ENCODE data around the gene SIVA1.
"Not testable (repeated sequence)": the region's sequence is repeated elsewhere in the genome, so short reads cannot be mapped to it uniquely, and the experiment has no call there.

Gene SIVA1

DNA sequence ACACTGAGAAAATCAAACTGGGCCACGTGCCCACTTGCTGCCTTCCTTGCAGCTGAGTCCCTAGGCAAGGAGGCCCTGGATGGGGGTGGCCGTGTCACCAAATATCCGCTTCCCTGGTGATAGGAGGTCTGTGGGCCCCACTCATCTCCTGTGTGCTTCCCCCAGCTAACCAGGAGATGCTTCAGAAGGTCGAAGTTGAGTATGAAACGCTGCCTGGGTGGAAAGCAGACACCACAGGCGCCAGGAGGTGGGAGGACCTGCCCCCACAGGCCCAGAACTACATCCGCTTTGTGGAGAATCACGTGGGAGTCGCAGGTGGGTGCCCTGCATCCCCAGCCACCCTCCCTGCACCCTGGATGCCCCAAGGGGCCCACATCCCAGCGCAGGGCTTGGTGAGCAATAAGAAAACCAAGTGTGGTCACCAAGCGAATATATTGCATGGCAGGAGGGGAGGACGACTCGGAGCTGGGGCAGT, 6.8 kb upstream of the SIVA1 start:
- TF ChIP-seq ZNF274 (IDR thresholded peaks at IDR 0.05; ENCODE audit: low read depth, low read length) = no peak
- H3K4me3 ChIP-seq (ENCODE audit: low read length) = no peak overlapping the region

DNA sequence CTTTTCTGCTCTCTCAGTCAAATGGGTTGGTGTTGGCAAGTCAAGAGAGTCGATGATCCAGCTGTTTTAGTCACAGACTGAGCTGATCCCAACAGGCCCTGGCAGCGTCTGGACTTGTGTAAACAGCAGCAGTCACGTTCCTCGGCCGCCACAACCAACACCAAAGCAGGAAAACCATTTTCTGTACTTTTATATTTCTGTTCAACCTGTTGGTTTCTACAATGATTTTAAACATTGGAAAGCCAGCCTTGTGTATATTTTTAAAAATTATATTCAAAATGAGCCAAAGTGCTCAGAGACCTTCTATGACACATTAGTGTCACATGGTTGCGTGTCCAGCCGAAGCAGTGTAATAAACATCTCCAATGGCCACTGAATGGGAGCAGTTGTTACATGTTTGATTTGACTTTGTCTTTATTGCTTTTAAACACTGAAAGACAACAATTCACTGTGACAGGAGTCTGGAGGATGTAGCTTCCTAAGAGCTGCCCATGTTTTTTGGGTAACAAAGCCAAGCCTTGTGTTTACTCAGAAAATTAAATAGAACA, 5.9 kb upstream of the SIVA1 start:
- H3K4me3 ChIP-seq (ENCODE audit: low read length) = no peak overlapping the region
- TF ChIP-seq ZNF274 (IDR thresholded peaks at IDR 0.05; ENCODE audit: low read depth, low read length) = no peak

DNA sequence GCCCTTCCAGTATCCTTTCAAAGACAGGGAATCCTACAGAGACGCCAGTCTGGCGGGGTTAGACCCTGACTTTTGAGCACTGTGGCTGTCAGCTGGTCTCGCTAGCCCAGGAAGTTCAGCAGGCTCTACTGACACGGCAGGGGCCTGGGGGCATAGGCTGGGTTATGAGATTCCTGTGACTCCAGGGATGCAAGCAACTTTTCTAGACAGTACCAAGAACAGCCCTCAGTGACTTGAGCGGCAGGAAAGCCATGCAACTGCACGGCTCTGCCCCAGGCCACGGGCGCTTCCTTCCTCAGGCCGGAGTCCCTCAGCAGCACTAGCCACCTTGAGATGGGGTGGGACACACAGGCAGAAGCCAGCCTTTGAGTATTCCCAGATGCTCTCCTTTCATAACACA, 5.1 kb upstream of the SIVA1 start:
- no peak overlapping the region for H3K4me3 ChIP-seq (ENCODE audit: low read length)
- TF ChIP-seq ZNF274 (IDR thresholded peaks at IDR 0.05; ENCODE audit: low read depth, low read length) = no peak

DNA sequence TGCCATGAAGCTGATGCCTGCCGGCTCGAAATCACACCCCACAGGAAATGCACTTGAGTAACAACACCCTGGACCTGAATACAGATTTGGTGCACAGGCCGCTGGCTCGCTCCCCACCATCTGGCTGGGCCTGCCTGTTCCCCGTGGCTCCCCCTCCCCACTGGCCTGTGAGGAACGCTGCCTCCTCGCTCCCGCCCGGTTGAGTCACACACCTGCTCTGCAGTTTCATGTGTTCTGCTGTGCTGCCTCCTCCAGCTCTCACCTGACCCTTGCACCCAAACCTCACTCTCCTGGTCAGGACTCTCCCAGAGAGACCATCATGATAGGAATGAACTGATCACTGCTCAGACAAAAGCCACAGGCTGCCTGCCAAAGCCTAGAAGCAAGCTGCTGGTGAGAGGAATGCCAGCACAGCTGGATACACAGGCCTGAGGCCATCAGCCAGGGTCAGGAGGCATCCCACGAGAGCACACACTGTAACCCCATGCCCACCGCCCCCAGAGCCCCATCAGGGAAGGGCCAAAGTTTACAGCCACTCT, 3.8 kb upstream of the SIVA1 start:
- no peak overlapping the region for H3K4me3 ChIP-seq (ENCODE audit: low read length)
- no peak for TF ChIP-seq ZNF274 (IDR thresholded peaks at IDR 0.05; ENCODE audit: low read depth, low read length)

DNA sequence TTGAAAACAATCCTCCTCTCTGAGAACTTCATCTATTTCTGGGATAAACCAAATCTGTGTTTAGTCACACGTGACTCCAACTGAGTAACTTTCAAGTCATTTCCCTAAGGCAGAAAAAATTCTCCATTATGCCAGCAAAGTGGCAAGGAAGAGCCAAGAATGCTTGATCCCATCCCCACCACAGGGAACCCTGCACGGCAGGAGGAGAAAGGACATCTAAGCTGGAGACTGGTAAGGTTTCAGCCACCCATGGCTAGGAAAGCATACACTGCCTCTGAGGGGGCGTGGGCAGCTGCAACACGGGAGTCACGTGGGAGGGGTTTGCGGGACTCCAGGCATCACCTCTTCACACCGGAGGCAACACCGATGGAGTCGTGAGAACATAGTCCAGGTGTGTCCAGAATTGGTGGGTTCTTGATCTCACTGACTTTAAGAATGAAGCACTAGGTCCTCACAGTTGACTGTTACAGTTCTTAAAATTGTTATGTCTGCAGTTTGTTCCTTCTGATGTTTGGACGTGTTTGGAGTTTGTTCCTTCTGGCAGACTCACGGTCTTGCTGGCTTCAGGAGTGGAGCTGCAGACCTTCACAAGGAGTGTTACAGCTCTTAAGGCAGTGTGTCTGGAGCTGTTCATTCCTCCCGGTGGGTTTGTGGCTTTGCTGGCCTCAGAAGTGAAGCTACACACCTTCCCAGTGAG, 2.7 kb upstream of the SIVA1 start:
- H3K4me3 ChIP-seq (ENCODE audit: low read length) = no peak overlapping the region
- TF ChIP-seq ZNF274 (IDR thresholded peaks at IDR 0.05; ENCODE audit: low read depth, low read length) = no peak

DNA sequence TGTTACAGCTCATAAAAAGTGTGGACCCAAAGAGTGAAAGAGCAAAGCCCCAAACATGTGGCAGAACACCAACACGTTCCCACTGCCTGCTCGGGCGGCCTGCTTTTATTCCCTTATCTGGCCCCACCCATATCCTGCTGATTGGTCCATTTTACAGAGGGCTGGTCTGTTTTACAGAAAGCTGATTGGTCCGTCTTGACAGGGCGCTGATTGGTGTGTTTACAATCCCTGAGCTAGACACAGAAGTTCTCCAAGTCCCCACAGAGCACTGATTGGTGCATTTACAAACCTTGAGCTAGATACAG, 2.2 kb upstream of the SIVA1 start:
- H3K4me3 ChIP-seq (ENCODE audit: low read length) = not testable (repeated sequence)

DNA sequence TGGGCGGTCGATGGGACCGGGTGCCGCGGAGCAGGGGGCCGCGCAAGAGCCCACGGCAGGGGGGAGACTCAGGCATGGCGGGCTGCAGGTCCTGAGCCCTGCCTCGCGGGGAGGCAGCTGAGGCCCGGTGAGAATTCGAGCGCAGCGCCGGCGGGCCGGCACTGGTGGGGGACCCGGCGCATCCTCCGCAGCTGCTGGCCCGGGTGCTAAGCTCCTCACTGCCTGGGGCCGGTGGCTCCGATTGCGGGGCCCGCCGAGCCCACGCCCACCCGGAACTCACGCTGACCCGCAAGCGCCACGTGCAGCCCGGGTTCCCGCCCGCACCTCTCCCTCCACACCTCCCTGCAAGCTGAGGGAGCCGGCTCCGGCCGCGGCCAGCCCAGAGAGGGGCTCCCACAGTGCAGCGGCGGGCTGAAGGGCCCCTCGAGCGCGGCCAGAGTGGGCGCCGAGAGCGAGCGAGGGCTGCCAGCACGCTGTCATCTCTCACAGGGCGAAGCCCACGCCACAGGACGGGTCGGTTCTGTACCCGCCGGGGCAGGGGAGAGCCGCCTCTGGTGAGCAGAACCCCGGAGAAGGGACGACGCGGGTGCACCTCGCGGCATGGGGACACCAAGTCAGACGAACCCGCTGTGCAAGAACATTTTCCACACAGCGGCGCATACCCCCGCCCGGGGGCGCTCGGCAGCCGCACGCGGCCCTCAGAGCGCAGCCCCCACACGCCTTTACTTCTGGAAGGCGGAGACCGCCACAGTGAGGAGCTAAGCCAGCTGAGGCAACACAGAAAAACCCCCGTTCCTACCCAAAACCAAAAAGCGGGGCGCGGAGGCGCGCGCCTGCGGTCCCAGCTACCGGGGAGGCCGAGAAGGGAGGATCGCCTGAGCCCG, 1.2 kb upstream of the SIVA1 start:
- no peak for TF ChIP-seq ZNF274 (IDR thresholded peaks at IDR 0.05; ENCODE audit: low read depth, low read length)

DNA sequence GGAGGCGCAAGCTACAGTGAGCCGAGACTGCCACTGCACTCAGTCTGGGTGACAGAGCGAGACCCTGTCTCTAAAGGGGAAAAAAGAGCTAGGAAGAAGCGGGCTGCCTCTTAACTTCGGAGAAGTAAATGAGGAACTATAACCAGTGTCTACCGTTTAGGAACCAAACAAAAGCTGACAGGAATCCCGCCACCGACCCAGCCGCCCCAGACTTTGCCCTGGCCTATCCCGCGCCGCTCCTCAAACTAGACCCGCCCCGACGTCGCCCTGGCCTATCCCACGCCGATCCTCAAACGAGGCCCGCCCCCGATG, 568 bp upstream of the SIVA1 start:
- H3K4me3 ChIP-seq (ENCODE audit: low read length) = peak overlapping the region; percentile 70; the same call in 1 of the 2 replicates
- no peak for TF ChIP-seq ZNF274 (IDR thresholded peaks at IDR 0.05; ENCODE audit: low read depth, low read length)

More for the DNA sequence above, 1.2 kb upstream of the SIVA1 start:
- H3K4me3 ChIP-seq (ENCODE audit: low read length) = peak overlapping the region; percentile 70; the same call in 1 of the 2 replicates

DNA sequence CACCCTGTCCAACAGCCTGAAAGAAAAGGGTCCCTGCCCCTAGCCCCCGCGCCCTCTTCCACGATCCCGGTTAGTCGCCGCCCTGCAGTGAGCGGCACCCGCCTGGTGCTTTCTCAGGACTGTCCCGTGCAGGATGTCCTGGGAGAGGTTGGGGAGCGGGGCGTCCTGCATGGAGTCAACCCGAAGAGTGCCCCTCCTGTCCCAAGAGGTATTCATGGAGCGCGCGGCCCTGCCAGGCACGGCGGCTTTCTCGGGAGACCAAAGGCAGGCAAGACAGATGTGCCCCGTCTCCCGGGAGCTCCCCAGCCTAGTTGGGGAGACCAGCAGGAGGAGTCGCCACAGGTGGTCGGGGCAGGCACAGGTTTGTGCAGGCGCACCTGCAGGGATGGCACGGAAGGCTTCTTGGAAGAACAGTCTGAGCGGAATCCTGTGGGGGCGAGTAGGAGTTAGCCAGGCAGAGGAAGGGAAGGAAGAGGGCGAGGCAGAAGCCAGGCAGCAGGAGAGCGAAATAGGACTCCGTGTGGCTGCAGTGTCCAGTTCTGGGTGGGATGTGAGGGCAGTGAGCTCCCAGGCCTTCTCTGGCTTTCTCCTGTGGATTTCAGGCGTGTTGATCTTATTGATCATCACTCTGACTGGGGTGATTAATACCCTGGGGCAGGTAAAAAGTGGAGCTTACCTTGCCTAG, 723 bp downstream of the SIVA1 start:
- peak overlapping the region; percentile 79 for H3K4me3 ChIP-seq (ENCODE audit: low read length)
- no peak for TF ChIP-seq ZNF274 (IDR thresholded peaks at IDR 0.05; ENCODE audit: low read depth, low read length)

DNA sequence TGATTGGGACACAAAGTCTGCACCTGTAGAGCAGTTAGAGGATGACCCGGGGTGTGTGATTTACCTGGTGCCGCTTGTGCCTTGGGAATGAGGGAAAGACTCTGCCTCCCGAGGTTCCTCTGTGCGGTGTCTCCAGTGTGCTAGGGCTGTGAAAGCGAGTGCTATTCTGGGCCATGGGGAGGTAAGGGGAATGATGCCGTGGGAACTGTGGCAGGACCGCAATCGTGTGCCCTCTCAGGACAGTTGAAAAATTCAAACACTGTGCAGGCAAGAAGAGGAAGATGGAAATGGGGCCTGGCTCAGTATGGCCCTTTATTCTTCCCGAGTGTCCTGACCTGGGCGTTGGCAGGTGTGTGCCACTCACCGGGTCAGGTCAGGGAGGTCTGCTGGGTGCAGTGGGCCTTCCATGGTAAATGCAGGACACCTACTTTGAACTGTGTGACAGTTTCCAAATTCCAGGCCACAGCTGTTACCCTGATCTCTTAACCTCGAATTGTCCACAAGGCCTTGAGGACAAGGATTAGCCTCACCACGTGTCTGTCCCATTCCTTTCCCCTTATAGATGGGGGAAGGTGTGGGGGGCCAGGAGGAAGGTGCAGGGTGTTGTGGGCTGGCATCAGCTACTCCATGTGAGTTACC, 1.4 kb downstream of the SIVA1 start:
- H3K4me3 ChIP-seq (ENCODE audit: low read length) = peak overlapping the region; percentile 79
- no peak for TF ChIP-seq ZNF274 (IDR thresholded peaks at IDR 0.05; ENCODE audit: low read depth, low read length)

DNA sequence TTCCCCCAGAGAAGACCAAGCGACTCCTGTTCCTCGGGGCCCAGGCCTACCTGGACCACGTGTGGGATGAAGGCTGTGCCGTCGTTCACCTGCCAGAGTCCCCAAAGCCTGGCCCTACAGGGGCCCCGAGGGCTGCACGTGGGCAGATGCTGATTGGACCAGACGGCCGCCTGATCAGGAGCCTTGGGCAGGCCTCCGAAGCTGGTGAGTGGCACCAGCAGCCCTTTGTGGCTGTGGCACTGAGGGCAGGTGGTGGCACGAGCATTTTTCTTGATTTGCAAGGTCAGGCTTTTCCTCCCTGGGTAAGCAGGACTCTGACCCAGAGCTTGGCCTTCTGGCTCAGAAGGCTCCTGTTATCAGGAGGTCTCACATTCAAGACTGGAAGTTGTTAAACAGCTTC, 2.7 kb downstream of the SIVA1 start:
- no peak overlapping the region for H3K4me3 ChIP-seq (ENCODE audit: low read length)
- no peak for TF ChIP-seq ZNF274 (IDR thresholded peaks at IDR 0.05; ENCODE audit: low read depth, low read length)

DNA sequence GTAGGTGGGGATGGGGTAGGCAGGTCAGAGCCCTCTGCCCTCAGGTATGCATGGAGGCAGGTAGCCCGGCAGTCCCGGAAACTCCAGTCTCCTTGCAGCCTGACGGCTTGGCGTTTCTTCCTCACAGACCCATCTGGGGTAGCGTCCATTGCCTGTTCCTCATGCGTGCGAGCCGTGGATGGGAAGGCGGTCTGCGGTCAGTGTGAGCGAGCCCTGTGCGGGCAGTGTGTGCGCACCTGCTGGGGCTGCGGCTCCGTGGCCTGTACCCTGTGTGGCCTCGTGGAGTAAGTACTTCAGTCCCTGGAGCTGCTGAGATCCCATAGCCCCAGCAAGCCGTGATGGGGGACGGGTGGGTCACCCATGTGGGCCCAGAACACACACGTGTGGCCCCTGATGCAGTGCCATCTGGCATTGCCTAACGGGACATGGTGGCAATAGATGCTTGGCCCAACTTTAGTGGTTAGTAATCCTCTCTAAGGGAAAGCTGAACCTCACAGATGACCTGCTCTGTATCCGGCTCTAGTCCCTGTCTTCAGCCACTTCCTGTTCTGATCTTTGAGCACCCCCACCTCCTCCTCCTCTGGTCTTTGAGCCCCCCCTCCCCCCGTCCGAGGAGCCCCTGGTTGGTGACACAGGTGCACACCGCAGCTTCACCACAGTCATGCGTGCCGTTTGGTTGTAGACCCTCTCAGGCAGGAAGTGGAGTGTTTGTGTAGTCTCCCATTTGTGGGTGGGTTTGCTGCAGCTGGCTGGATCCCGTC, 3.7 kb downstream of the SIVA1 start:
- no peak overlapping the region for H3K4me3 ChIP-seq (ENCODE audit: low read length)

DNA sequence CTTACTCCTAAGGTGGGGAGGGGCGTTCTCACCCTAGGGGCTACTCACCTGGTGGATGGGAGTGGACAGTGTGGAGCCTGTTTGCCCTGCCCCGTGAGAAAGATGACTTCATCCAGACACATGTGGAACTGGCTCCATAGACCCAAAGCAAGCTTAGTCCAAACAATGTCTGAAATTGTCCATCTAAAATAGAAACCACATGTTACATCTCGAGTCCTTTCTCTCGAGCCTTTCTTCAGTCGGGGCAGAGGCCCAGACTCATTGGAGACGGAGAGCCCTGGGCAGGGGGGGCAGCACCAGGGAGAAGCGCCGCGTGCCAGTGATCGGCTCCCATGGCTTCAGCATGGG, 4.3 kb downstream of the SIVA1 start:
- H3K4me3 ChIP-seq (ENCODE audit: low read length) = no peak overlapping the region
- TF ChIP-seq ZNF274 (IDR thresholded peaks at IDR 0.05; ENCODE audit: low read depth, low read length) = no peak

More for the DNA sequence above, 3.7 kb downstream of the SIVA1 start:
- TF ChIP-seq ZNF274 (IDR thresholded peaks at IDR 0.05; ENCODE audit: low read depth, low read length) = no peak

Measured in GM08714 (cell line).